HepG2 (cell line): ENCODE measurements around the gene CCDC69. TPM values are rescaled to one million over a fixed set of nuclear protein-coding genes. Genes with fewer than 3 reads are reported as not detected.

Source experiments
- CCAR2 ChIP-seq: fragments of 200-400 bp; formaldehyde crosslinking; optimal IDR thresholded peaks from 2 replicates; pipeline ENCODE3; 2018; ENCODE audit warnings: low read depth, mild to moderate bottlenecking, low read length, moderate library complexity
- CEBPB ChIP-seq: IDR thresholded peaks from 2 replicates; pipeline ENCODE4 v1.6.1; 2011; ENCODE audit warnings: low read depth, low read length, improper control_type of control experiment, borderline replicate concordance
- CSRNP1 ChIP-seq: sonication (generic); formaldehyde crosslinking; IDR thresholded peaks from 2 replicates; pipeline ENCODE4 v1.8.1; 2023; ENCODE audit warnings: mild to moderate bottlenecking, missing genetic modification reagents
- EED ChIP-seq: sonication (generic); formaldehyde crosslinking; IDR thresholded peaks from 2 replicates; pipeline ENCODE4 v1.5.0; 2020; ENCODE audit warnings: mild to moderate bottlenecking, missing genetic modification reagents
- ELF1 ChIP-seq: sonication (generic); formaldehyde crosslinking; IDR thresholded peaks from 2 replicates; pipeline ENCODE4 v1.4.0; 2020; ENCODE audit warnings: missing genetic modification reagents
- HINFP ChIP-seq: sonication (generic); formaldehyde crosslinking; IDR thresholded peaks from 2 replicates; pipeline ENCODE4 v1.4.0; 2020; ENCODE audit warnings: low read depth, mild to moderate bottlenecking, missing genetic modification reagents
- HNF1B ChIP-seq: sonication (generic); formaldehyde crosslinking; IDR thresholded peaks from 2 replicates; pipeline ENCODE4 v1.5.1; 2020; ENCODE audit warnings: mild to moderate bottlenecking, moderate library complexity, missing genetic modification reagents
- NR2F6 ChIP-seq, 2 experiments: IDR thresholded peaks; 2 replicates each; pipeline ENCODE4 v1.6.1; 2016; ENCODE audit warnings: antibody characterized with exemption in 1 of 2, mild to moderate bottlenecking in 1 of 2
- SAP130 ChIP-seq: IDR thresholded peaks from 2 replicates; pipeline ENCODE4 v1.6.1; 2016; ENCODE audit warnings: low read depth
- U2AF1 ChIP-seq: fragments of 200-400 bp; formaldehyde crosslinking; optimal IDR thresholded peaks from 2 replicates; pipeline ENCODE3; 2017; ENCODE audit warnings: mild to moderate bottlenecking, low read depth, low read length
- ZHX2 ChIP-seq, 2 experiments: sonication (generic) in 1 of 2; formaldehyde crosslinking in 1 of 2; IDR thresholded peaks; 2 replicates each; pipeline versions ENCODE4 v1.6.1 to v1.9.0; 2014 to 2022; ENCODE audit warnings: antibody characterized with exemption in 1 of 2, borderline replicate concordance in 1 of 2, inconsistent platforms in 1 of 2, low read depth in 1 of 2, missing genetic modification reagents in 1 of 2
- ZNF124 ChIP-seq: sonication (generic); formaldehyde crosslinking; IDR thresholded peaks from 2 replicates; pipeline ENCODE4 v1.4.0; 2020; ENCODE audit warnings: missing genetic modification reagents
- ZNF788 ChIP-seq: sonication (generic); formaldehyde crosslinking; IDR thresholded peaks from 2 replicates; pipeline ENCODE4 v1.5.0; 2020; ENCODE audit warnings: mild to moderate bottlenecking, missing genetic modification reagents, borderline replicate concordance
- ZNF790 ChIP-seq: sonication (generic); formaldehyde crosslinking; IDR thresholded peaks from 2 replicates; pipeline ENCODE4 v1.8.0; 2022; ENCODE audit warnings: missing genetic modification reagents, mild to moderate bottlenecking, borderline replicate concordance
- polyA plus RNA-seq, 8 experiments: library from polyadenylated mRNA; depleted of rRNA in 3 of 8; stranded (reverse) in 7 of 8; unstranded in 1 of 8; fragments of >200 nt; fragmentation: Illumina TruSeq in 4 of 8; extraction: Trizol in 4 of 8; gene quantifications; 2 replicates each; pipeline versions ENCODE4 v1.2.1 to v1.2.3, GENCODE V29; 2011 to 2016; ENCODE audit warnings: low read depth in 4 of 8, missing spikeins in 1 of 8, mixed read lengths in 1 of 8; ENCODE audit not compliant: insufficient read depth in 1 of 8
- total RNA-seq, 5 experiments: library from RNA; depleted of rRNA; stranded (reverse); fragments of >200 nt; fragmentation: Illumina TruSeq; extraction: Trizol; gene quantifications; 2 replicates each; pipeline ENCODE4 v1.2.3, GENCODE V29; 2016; ENCODE audit warnings: low read depth in 1 of 5
- TF ChIP-seq, protein P1 (sequence below): sonication (generic); formaldehyde crosslinking; IDR thresholded peaks from 2 replicates; pipeline ENCODE4 v1.4.0; 2020; ENCODE audit warnings: missing genetic modification reagents

CCDC69 gene
- total and polyA plus RNA-seq, 2 of the 13 experiments (the other 11 are each of a cell fraction or from before 2014, with no cell fraction given): 12.2 to 45.2 TPM

GRCh38 chr5:151252762-151253604, 29.1 kb upstream of the CCDC69 start, which contains the start of gene GM2A (continued):
- TF ChIP-seq U2AF1 (no peak), SAP130 (CRISPR knock-in tag) (peak; percentile 55), ZNF124 (CRISPR knock-in tag) (0 out of 2 replicates have a peak, but pooled peaks have one; percentile 23), ZNF790 (CRISPR knock-in tag) (0 out of 2 replicates have a peak, but pooled peaks have one; percentile 28), HNF1B (CRISPR knock-in tag) (peak; percentile 81), CCAR2 (no peak), EED (no peak), NR2F6 (IDR thresholded peaks at IDR 0.05) (peak; percentile 24; the same call in 1 of the 2 replicates), NR2F6 (CRISPR knock-in tag; IDR thresholded peaks at IDR 0.05) (0 out of 2 replicates have a peak, but pooled peaks have one; percentile 10), ZHX2 (IDR thresholded peaks at IDR 0.05; ENCODE audit: low read depth) (no peak), ZHX2 (CRISPR knock-in tag; IDR thresholded peaks at IDR 0.05; ENCODE audit: borderline replicate concordance) (no peak), CSRNP1 (CRISPR knock-in tag) (no peak), ELF1 (peak; percentile 61; the same call in 1 of the 2 replicates), HINFP (CRISPR knock-in tag) (no peak), ZNF788 (CRISPR knock-in tag) (no peak), CEBPB (peak; percentile 90)
- TF ChIP-seq, protein P1, sequence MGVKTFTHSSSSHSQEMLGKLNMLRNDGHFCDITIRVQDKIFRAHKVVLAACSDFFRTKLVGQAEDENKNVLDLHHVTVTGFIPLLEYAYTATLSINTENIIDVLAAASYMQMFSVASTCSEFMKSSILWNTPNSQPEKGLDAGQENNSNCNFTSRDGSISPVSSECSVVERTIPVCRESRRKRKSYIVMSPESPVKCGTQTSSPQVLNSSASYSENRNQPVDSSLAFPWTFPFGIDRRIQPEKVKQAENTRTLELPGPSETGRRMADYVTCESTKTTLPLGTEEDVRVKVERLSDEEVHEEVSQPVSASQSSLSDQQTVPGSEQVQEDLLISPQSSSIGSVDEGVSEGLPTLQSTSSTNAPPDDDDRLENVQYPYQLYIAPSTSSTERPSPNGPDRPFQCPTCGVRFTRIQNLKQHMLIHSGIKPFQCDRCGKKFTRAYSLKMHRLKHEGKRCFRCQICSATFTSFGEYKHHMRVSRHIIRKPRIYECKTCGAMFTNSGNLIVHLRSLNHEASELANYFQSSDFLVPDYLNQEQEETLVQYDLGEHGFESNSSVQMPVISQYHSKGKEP: no peak
